ENCODE results near the gene VTN.

VTN gene

GRCh38 chr17:28320215-28321061 is 49.7 kb downstream of the VTN start:
- DNase-seq (ENCODE audit: low read depth): no peak

- no peak for DNase-seq (ENCODE audit: low read depth)
Measured at GRCh38 chr17:28319598-28319935, 50.5 kb downstream of the VTN start.

- peak; percentile 91 for DNase-seq (ENCODE audit: low read depth)
Measured at GRCh38 chr17:28318759-28319597, 51.1 kb downstream of the VTN start, which contains the start of gene TMEM97. TSS of gene TMEM97 (plus strand) at chr17:28319200. CDS start at chr17:28319240, 40 bp downstream.

GRCh38 chr17:28317966-28318758 is 51.9 kb downstream of the VTN start:
- DNase-seq (ENCODE audit: low read depth): no peak

Measured in activated T-cell treated with anti-CD3 and anti-CD28 coated beads for 1 hour (primary cell).